HG02623 (cell line): ENCODE measurements around the gene RAB1A.
A peak's percentile ranks its signal among the peaks of the same experiment; 100 is the strongest.

Source experiments
- ATAC-seq: cut with Tn5 transposase; IDR thresholded peaks from one replicate; pipeline ENCODE4 v1.9.1; 2021; ENCODE audit warnings: moderate library complexity; ENCODE audit not compliant: unreplicated experiment

The RAB1A gene

DNA sequence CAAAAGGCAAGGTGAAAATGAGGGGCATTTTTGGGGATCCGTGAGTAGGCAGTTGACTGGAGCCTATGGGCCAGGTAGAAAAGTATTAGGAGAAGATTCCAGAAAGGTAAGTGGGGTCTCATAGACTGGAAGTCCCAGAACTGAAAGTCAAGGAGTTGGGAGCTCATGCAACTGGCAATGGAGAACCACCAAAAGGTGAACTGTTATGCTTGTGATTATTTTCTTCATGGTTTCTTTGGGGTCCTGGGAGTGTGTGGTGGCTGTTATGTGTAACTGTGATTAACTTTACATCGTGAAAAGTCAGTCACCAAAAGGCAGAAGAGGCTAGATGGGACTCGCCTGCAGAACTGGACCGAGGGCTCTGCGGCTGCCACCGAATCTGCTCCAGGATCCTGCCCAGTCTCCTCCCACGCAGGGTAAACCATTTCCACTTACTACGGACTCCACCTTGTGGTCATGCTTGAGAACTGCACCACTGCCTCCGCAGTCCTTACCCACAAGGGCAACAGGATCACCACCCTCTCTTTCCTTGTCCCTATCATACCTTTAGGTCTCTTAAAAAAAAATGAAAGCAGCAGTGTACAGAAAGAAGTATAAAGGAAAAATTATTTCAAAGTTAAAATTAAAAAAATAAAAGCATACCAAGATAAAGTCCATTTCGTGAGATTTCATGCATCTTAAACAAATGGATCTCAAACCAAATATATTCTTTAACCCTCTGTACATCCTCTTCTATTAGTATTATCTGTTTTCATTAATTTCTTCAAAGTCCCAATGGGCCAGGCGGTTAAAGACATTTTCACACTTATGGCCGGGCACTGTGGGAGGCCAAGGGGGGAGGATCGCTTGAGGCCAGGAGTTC is 89.3 kb downstream of the RAB1A start:
- ATAC-seq, result peak; percentile 53

DNA sequence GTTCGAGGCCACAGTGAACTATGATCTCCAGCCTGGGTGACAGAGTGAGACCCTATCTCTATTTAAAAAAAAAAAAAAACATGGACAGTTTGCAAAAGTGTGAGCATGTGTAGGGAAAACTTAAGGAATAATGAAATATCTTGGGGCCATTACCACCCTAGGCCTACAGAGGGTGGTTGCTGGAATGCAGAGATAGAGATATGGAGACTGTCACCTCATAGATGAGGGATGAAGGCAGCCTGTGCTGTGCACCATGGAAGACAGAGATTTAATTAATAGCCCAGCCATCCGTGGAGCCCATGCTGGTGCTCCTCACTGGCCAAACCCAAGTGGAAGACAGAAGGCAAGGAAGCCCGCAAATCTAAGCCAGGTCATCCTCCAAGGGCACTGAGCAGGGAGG is 90.3 kb downstream of the RAB1A start:
- ATAC-seq, result no peak

DNA sequence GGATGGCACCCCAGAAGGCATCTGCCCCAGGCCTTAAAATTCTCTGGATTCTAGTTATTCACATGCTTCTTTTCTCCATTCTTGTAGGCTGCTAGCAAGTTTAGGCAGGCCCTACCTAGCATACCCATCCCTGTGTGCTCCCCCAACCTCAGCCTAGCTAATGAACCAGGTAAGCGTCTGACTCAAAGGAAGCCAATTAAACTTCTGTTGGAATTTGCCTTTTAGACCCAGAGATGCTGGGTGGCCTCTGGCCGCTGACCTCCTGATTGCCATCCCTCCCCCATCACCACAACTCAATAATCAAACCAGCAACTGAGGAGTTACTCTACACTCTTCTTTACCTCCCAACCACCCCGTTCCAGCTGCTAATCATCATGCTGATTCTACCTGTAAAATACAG is 92.7 kb downstream of the RAB1A start:
- ATAC-seq, result no peak
